ENCODE data around the gene TMC1. TPM values are rescaled to one million over a fixed set of nuclear protein-coding genes. Genes with fewer than 3 reads are reported as not detected.

TMC1 gene
- total and polyA plus RNA-seq, 10 of the 15 experiments (the other 5 are each of a cell fraction or from before 2014, with no cell fraction given) = 0.06 to 0.94 (median 0.40) TPM; not detected in 1

GRCh38 chr9:72473474-72474261 is 47.7 kb upstream of the TMC1 start:
- ATAC-seq (peak; percentile 94), DNase-seq (ENCODE audit: low read depth, low spot score) (peak; percentile 48), FAIRE-seq (peak; percentile 86)
- no peaks in the 10 kb centered on the region for H3K36me3 ChIP-seq (ENCODE audit: control insufficient read depth in 2 of 2, insufficient read depth in 2 of 2, low read length in 1 of 2)
- H3K4me2 ChIP-seq (ENCODE audit: control insufficient read depth, insufficient read depth) = peak overlapping the region; percentile 59
- ChIA-PET CTCF (interaction anchor here (0.7 to 3.6 kb wide), 6 partner anchors 13 to 193 kb away, joined by 3 to 17 read pairs (median 5); no protein-coding TSS in a partner anchor), RAD21 (ENCODE audit: unreplicated experiment) (interaction anchor here (0.9 to 2.2 kb wide), 9 partner anchors 13 to 111 kb away, joined by 3 to 10 read pairs (median 4); no protein-coding TSS in a partner anchor), SMC1A (ENCODE audit: uncharacterized antibody, unreplicated experiment) (interaction anchor here (0.7 to 5.2 kb wide), 17 partner anchors 9 to 118 kb away, joined by 3 to 31 read pairs (median 5); no protein-coding TSS in a partner anchor), POLR2A (interaction anchor here (0.6 to 2.2 kb wide), 6 partner anchors 13 to 109 kb away, joined by 3 to 16 read pairs (median 4); partner anchors contain the start of gene ZFAND5)
- peak overlapping the region; percentile 25 for H2AFZ ChIP-seq (ENCODE audit: control insufficient read depth, low read depth, low read length)
- H3K27me3 ChIP-seq (replicated peaks in 1 of 2; ENCODE audit: control insufficient read depth in 2 of 2, insufficient read depth in 2 of 2, low read length in 1 of 2) = no peaks in the 10 kb centered on the region
- H3K4me1 ChIP-seq (ENCODE audit: control insufficient read depth, insufficient read depth, low read length) = peaks cover 4% of the 10 kb centered on the region
- intact Hi-C loops (cut with micrococcal nuclease; ENCODE audit: unreplicated experiment) = loop anchor here (2.0 to 5.0 kb wide), 2 partner anchors 29 to 54 kb away; no protein-coding TSS in a partner anchor
- H3K27ac ChIP-seq (ENCODE audit: control insufficient read depth, insufficient read depth) = peak overlapping the region; percentile 94
- 0 out of 2 replicates have a peak overlapping the region, but pooled peaks have one; percentile 13 for H3K9ac ChIP-seq (ENCODE audit: control insufficient read depth, insufficient read depth, low read length)
- no peaks in the 10 kb centered on the region for H3K79me2 ChIP-seq (ENCODE audit: control insufficient read depth, insufficient read depth, low read length)
- WGBS (ENCODE audit: insufficient coverage, insufficient replicate concordance, low lambda C conversion rate, missing lambda C conversion rate) = 31% methylated on average over 1 of the region's 1 CpG
- no peak overlapping the region for H3K4me3 ChIP-seq
- no peaks in the 10 kb centered on the region for H4K20me1 ChIP-seq (ENCODE audit: control insufficient read depth, insufficient read depth)
- BruUV-seq (replicated peaks) = TSS peak; percentile 98
- in situ Hi-C loops (cut with MboI) = no loop called here
- H3K9me3 ChIP-seq (replicated peaks; ENCODE audit: control insufficient read depth, insufficient read depth, low read length) = peaks cover 2% of the 10 kb centered on the region; the same call in 2 of the 3 replicates
- TF ChIP-seq FOS (IDR thresholded peaks at IDR 0.05; ENCODE audit: borderline replicate concordance, extremely low read depth, insufficient read length) (no peak), MTA2 (IDR thresholded peaks at IDR 0.05; ENCODE audit: low read depth) (0 out of 2 replicates have a peak, but pooled peaks have one; percentile 59), IKZF1 (conservative IDR thresholded peaks at IDR 0.05) (peak; percentile 69; the same call in 1 of the 2 replicates), NR2C2 (IDR thresholded peaks at IDR 0.05; ENCODE audit: borderline replicate concordance, control insufficient read depth, insufficient read length, low read depth) (no peak), BHLHE40 (IDR thresholded peaks at IDR 0.05; ENCODE audit: borderline replicate concordance in 1 of 2, low read depth in 2 of 2, low read length in 1 of 2) (peak in 1 of 2 experiments; percentile 23; a peak in 1 of 4 replicates), CREB1 (IDR thresholded peaks at IDR 0.05; ENCODE audit: low read depth) (peak; percentile 52; the same call in 1 of the 2 replicates), ZNF384 (IDR thresholded peaks at IDR 0.05; ENCODE audit: borderline replicate concordance, low read depth, low read length) (no peak), ETV6 (conservative IDR thresholded peaks at IDR 0.05 in 1 of 2, IDR thresholded peaks at IDR 0.05 in 1 of 2; ENCODE audit: borderline replicate concordance in 1 of 2, low read depth in 1 of 2) (no peak), PML (IDR thresholded peaks at IDR 0.05; ENCODE audit: low read length) (0 out of 2 replicates have a peak, but pooled peaks have one; percentile 23), SREBF1 (IDR thresholded peaks at IDR 0.05; ENCODE audit: low read length) (no peak), SMC3 (IDR thresholded peaks at IDR 0.05; ENCODE audit: borderline replicate concordance, low read length) (no peak), JUND (IDR thresholded peaks at IDR 0.05; ENCODE audit: low read depth, low read length) (0 out of 2 replicates have a peak, but pooled peaks have one; percentile 55), ZNF622 (IDR thresholded peaks at IDR 0.05) (no peak), HCFC1 (IDR thresholded peaks at IDR 0.05; ENCODE audit: low read length) (no peak)
- TF ChIP-seq, protein P1, sequence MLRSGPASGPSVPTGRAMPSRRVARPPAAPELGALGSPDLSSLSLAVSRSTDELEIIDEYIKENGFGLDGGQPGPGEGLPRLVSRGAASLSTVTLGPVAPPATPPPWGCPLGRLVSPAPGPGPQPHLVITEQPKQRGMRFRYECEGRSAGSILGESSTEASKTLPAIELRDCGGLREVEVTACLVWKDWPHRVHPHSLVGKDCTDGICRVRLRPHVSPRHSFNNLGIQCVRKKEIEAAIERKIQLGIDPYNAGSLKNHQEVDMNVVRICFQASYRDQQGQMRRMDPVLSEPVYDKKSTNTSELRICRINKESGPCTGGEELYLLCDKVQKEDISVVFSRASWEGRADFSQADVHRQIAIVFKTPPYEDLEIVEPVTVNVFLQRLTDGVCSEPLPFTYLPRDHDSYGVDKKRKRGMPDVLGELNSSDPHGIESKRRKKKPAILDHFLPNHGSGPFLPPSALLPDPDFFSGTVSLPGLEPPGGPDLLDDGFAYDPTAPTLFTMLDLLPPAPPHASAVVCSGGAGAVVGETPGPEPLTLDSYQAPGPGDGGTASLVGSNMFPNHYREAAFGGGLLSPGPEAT (IDR thresholded peaks at IDR 0.05; ENCODE audit: low read depth) = peak; percentile 95
- TF ChIP-seq, protein P2, sequence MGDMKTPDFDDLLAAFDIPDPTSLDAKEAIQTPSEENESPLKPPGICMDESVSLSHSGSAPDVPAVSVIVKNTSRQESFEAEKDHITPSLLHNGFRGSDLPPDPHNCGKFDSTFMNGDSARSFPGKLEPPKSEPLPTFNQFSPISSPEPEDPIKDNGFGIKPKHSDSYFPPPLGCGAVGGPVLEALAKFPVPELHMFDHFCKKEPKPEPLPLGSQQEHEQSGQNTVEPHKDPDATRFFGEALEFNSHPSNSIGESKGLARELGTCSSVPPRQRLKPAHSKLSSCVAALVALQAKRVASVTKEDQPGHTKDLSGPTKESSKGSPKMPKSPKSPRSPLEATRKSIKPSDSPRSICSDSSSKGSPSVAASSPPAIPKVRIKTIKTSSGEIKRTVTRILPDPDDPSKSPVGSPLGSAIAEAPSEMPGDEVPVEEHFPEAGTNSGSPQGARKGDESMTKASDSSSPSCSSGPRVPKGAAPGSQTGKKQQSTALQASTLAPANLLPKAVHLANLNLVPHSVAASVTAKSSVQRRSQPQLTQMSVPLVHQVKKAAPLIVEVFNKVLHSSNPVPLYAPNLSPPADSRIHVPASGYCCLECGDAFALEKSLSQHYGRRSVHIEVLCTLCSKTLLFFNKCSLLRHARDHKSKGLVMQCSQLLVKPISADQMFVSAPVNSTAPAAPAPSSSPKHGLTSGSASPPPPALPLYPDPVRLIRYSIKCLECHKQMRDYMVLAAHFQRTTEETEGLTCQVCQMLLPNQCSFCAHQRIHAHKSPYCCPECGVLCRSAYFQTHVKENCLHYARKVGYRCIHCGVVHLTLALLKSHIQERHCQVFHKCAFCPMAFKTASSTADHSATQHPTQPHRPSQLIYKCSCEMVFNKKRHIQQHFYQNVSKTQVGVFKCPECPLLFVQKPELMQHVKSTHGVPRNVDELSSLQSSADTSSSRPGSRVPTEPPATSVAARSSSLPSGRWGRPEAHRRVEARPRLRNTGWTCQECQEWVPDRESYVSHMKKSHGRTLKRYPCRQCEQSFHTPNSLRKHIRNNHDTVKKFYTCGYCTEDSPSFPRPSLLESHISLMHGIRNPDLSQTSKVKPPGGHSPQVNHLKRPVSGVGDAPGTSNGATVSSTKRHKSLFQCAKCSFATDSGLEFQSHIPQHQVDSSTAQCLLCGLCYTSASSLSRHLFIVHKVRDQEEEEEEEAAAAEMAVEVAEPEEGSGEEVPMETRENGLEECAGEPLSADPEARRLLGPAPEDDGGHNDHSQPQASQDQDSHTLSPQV (IDR thresholded peaks at IDR 0.05) = peak; percentile 49; the same call in 1 of the 2 replicates

All from GM12878 (cell line).